ENCODE results near the gene TMEM26.

DNA sequence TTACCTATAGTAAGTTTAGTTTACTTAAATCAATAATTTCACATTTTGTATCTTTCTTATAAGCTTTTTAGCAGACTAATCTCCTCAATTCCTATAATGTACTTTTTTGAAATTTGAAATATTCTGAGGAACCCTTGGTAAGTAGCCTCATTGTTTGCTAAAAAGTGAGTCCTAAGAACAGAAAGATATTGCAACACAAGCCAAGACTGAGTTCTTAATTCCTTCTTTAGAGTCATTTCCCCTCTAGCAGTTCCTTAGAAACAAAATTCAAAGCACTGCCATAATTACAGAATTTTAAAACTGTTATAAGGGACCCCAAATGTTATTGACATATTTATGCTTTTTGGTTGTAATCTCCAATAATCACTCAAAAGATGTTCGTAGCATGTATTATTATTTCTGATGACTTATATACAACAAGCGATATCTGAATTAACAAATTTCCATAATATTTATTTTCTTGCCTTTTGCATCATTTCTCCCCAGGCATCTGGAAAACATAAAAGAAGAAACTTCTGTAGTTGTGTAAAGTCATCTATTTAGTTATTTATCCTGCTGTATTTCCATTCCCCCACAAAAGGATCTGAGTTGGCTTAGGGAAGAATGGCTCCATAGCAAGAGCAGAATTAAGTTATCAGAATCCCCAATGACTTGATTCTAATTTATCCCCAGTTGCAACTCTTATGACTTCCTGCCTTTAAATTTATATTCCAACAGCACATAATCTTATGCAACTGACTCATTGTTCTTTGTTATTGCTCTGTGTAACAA lies 67.8 kb downstream of the TMEM26 start:
- TF ChIP-seq CTCF (IDR thresholded peaks at IDR 0.05) (no peak), POLR2AphosphoS5 (IDR thresholded peaks at IDR 0.05; ENCODE audit: insufficient read depth in 1 of 2, low read depth in 1 of 2) (no peak)
